SK-MEL-5 (cell line): ENCODE measurements around the gene KLHL17. TPM values are rescaled to one million over a fixed set of nuclear protein-coding genes. Genes with fewer than 3 reads are reported as not detected.
"Not testable (repeated sequence)": the region's sequence is repeated elsewhere in the genome, so short reads cannot be mapped to it uniquely, and the experiment has no call there.

Source experiments
- DNase-seq: peaks from one replicate; pipeline ENCODE4 v3.0.0-alpha.2; 2016; ENCODE audit warnings: low read depth, low spot score
- in situ Hi-C: cut with HindIII; loops from 2 replicates; pipeline ENCODE4 v1.10.0; 2016; ENCODE audit warnings: low sequenced_read_pairs, high pct_unique_total_duplicates, low pct_unique_long_range_greater_than_20kb
- total RNA-seq: library from RNA; depleted of rRNA; stranded (reverse); fragments of >200 nt; shearing (Covaris generic); gene quantifications from 2 replicates; pipeline ENCODE4 v1.2.3, GENCODE V29; 2014

The KLHL17 gene
- total RNA-seq, 1 experiment from 2014 or later, result 5.3 TPM

DNA sequence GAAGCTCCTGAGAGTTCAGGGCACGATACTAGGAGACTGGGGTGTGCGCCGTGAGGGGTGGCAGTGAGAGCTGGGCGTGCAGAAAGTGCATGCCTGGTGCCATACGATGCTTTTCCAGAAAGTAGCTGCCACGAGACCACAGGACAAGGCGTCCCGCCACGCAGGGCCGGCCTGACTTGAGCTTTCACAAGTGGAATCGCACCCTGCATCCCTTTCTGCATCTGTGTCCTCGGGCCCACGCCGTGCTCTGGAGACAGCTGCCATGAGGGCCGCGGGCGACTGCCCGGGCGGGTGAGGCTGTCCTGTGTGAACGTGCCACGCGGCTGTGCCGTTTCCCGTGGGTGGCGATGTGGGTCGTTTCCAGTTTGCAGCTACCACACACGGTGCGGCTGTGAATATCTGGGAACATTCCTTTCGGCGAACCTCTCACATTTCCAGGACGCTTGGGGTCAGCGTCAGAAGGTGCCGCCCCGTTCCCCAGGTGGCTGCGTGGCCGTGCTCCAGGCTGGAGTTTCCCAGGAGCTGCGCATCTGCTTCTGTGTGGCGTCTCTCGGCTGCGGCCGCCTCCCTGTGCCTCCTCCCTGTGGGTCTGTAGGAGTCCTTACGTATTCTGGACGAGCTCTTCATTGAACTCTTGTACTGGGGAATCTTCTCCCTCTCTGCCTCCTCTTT lies 22.5 kb downstream of the KLHL17 start:
- in situ Hi-C loops, result no loop called here

DNA sequence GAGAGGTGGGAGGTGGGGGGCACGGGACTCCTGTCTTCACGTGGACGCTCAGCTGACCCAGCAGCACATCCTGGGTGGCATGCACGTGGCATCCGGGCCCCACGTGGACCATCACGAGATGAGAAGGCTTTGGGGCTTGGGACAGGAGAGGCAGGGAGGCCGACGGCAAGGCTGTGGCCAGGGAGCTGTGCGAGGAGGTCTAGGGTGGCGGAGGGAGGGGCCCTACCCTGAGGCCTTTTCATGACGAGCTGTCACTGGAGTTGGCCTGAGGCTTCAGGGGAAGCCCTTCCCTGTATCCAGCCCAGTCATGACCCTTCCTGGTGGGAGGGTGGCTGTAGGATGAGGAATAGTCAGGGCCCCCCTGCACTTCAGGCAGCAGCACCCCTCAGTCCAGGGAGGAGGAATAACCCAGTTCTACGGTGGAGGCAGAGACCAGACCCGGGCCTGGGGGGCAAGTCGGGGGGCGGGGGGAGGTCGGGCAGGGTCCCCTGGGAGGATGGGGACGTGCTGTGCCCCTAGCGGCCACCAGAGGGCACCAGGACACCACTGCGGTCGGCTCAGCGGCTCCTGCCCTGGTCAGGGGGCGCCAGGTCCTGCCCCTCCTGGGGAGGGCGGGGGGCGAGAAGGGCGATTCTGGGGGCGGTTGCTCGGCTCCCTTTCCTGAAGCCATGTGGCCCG lies 23.6 kb downstream of the KLHL17 start:
- DNase-seq, result peak; percentile 36
- in situ Hi-C loops, result no loop called here

More for the DNA sequence above, 22.5 kb downstream of the KLHL17 start:
- DNase-seq, result no peak

DNA sequence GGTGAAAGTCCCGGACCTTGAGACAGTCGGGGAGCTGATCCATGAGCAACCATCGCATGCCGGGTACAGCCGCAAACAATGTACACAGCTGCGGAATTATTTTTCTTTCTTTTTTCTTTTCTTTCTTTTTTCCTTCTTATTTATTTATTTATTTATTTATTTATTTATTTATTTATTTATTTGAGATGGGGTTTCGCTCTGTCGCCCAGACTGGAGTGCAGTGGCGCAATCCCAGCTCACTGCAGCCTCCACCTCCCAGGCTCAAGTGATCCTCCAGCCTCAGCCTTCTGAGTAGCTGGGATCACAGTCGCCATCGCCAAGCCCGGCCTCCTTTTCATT lies 24.1 kb downstream of the KLHL17 start:
- in situ Hi-C loops, result no loop called here
- DNase-seq, result no peak

DNA sequence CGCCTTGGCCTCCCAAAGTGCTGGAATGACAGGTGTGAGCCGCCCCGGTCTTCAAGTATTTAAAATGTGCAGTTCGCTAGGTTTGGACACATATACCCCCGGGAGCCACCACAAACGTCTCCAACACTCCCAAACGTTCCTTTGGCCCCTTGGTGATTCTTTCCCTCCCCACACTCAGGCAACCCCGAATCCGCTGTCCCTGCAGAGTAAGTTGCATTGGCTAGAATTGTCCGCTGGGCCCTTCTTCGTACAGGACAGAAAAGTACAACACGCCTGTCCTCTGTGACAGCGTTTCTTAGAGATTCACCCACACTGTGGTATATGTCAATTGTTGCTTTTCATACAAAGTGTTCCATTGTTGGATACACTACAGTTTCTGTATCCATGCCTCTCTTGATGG lies 24.7 kb downstream of the KLHL17 start:
- no peak for DNase-seq
- in situ Hi-C loops, result no loop called here

DNA sequence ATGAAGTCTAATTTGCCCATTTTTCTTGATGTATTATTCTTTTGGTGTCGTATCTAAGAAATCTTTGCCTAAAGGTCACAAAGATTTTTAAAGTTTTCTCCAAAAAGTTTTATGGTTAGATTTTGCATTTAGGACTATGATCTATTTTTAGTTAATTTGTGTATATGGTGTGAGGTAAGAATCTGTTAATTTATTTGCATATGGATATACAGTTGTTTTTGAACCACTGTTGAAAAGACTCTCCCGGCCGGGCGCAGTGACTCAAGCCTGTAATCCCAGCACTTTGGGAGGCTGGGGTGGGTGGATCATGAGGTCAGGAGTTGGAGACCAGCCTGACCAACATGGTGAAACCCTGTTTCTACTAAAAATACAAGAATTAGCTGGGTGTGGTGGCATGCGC lies 27.7 kb downstream of the KLHL17 start:
- in situ Hi-C loops, result not testable (repeated sequence)

DNA sequence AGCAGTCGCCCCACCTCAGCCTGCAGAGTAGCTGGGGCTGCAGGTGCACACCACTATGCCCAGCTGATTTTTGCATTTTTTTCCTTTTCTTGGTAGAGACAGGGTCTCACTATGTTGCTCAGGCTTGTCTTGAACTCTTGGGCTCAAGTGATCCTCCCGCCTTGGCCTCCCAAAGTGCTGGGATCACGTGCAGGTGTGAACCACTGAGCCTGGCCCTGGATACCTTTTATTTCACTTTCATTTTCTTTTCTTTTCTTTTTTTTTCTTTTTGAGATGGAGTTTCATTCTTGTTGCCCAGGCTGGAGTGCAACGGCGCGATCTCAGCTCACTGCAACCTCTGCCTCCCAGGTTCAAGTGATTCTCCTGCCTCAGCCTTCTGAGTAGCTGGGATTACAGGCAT lies 30.9 kb downstream of the KLHL17 start:
- in situ Hi-C loops, DNase-seq: not testable (repeated sequence)

More for the DNA sequence above, 27.7 kb downstream of the KLHL17 start:
- DNase-seq, result not testable (repeated sequence)

DNA sequence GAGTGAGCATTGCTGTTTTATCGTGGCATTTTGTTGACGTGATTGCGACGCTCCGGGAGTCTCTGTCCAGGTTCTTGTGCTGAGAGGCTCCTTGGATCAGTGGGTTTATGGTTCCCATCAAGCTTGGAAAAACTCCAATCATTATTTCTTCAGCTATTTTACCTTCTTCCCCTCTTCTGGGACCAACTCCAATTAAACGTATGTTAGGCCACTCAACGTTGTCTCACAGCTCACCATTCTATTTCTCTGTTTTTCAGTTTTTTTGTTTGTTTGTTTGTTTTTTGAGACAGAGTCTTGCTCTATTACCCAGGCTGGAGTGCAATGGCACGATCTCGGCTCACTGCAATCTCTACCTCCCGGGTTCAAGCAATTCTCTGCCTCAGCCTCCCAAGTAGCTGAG lies 31.5 kb downstream of the KLHL17 start:
- DNase-seq, result no peak
- in situ Hi-C loops, result no loop called here

DNA sequence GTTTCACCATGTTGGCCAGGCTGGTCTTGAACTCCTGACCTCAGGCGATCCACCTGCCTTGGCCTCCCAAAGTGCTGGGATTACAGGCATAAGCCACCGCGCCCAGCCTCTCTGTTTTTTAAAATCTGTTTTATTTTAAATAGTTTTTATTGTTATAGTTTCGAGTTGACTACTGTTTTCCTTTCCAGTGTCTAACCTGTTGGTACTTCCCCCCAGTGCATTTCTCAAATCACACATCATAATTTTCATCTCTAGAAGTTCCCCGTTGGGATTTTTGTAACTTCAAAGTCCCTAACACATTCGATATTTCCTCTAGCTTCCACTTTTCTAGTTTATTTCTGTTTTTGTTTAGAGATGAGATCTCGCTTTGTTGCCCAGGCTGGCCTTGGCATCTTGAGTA lies 32.0 kb downstream of the KLHL17 start:
- in situ Hi-C loops, result no loop called here
- DNase-seq, result no peak

DNA sequence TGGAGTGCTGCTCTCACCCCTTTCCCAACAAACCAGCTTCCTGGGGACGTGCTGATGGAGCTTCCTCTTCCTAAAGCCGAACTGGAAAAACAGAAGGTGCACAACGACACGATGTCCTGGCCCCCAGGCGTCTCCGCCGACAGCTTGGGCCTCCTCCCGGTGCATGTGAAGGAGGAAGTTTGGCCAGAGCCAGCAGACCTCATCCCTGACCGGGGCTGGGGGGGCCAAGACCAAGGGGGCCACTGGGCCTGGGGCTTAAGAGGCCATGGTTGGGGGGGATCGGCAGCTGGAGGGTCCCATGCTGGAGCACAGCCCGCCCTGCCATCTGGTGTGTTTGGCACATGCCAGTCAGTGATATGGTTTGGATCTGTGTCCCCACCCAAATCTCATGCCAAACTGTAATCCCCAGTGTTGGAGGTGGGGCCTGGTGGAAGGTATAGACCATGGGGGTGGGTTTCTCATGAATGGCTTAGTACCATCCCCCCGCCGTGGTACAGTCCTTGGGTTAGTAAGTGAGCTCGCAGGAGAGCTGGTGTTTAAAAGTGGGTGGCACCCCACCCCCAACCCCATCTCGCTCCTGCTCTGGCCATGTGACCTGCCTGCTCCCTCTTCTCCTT lies 33.1 kb downstream of the KLHL17 start:
- DNase-seq, result no peak
- in situ Hi-C loops, result no loop called here

DNA sequence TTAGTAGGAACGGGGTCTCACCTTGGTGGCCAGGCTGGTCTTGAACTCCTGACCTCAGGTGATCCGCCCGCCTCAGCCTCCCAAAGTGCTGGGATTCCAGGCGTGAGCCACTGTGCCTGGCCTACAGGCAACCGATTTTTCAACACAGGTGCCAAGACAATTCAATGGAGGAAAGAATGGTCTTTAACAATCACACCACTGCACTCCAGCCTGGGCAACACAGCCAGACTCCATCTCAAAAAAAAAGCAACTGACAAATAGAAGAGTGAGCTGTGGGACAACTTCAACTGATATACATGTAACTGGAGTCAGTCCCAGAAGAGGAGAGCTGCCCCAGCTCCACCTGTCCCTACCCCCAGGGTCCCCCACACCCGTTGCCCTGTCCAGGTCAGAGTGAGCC lies 34.2 kb downstream of the KLHL17 start:
- in situ Hi-C loops, DNase-seq: not testable (repeated sequence)

DNA sequence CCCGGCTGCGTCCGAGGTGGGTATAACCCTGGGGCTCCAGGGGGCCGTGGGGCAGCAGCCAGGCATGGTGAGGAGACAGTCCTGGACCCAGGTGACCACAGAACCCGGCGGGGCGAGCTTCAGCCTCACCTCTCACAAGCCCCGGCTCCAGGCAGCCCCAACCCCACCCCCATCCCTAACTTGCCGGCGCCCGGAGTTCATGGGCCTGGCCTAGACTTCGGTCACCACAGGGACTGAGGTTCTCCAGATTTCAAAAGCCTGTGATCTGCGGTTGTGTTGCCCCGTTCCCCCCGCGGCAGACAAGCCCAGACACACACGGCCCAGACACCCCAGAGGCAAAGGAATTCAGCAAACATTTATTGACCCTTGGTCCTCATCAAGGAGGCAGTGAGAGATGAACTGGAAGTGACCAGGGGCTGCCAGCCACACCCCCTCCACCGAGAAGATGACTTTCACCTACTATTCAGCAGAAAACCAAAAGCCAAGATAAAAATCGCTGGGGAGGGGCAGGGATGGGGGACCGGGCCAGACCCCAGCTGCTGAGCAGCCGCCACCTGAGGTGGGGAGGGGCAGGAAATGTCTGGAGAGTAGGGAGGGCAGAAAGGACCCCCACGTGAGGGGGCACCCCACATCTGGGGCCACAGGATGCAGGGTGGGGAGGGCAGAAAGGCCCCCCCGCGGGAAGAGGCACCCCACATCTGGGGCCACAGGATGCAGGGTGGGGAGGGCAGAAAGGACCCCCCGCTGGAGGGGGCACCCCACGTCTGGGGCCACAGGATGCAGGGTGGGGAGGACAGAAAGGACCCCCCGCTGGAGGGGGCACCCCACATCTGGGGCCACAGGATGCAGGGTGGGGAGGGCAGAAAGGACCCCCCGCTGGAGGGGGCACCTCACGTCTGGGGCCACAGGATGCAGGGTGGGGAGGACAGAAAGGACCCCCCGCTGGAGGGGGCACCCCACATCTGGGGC lies 35.6 kb downstream of the KLHL17 start:
- DNase-seq, result no peak
- in situ Hi-C loops, result no loop called here

DNA sequence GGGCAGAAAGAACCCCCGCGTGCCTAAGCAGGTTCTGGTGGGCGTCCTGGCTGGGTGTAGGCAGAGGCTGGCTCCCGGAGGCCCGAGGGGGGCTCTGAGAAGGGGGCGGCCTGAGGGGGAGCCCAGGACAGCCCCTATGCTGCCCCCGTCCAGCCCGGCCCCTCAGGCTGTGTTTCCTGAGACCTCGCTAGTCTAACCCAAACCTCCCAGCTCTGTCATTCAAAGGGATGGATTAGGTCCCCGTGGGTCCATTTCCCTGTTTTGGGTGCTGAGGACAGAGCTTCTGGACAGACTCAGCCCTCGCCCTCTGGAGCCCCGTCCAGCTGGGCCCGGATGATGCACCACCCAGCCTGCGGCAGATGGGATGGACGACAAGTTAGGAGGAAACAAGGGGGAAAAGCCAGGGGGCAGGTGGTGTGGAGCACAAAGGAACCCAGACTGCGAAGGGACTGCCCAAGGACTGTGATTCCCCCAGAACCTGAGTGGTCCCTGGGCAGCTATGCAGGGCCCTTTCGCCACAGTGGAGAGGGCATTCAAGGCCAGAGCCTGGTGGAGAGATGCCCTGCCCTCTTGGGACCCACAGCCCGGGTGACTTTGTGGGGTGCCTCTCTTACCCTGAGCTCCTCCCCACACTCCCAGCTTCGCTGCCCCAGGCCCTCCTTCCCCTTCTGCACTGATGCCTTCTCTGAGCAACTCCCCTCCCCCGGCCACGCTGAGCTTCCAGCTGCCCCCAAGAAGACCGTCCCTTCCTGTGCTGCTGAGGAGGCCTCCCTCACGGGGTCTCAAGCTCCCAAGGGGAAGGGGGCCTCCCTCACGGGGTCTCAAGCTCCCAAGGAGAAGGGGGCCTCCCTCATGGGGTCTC lies 36.7 kb downstream of the KLHL17 start:
- in situ Hi-C loops, result no loop called here

DNA sequence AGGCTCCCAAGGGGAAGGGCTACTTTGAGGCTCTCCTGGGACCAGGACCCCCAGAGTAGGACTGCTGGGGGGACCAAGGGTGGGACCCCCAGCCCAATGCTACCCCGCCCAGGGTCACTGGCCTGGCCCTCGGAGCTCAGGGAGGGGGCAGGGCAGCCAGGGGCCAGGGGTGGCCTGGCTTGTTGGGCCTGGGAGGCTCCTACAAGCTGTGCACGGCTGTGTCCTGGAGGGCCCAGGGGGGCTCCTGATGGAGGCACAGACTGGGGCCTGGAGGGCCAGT lies 37.3 kb downstream of the KLHL17 start:
- in situ Hi-C loops, result no loop called here
- no peak for DNase-seq

More for the DNA sequence above, 36.7 kb downstream of the KLHL17 start:
- no peak for DNase-seq

DNA sequence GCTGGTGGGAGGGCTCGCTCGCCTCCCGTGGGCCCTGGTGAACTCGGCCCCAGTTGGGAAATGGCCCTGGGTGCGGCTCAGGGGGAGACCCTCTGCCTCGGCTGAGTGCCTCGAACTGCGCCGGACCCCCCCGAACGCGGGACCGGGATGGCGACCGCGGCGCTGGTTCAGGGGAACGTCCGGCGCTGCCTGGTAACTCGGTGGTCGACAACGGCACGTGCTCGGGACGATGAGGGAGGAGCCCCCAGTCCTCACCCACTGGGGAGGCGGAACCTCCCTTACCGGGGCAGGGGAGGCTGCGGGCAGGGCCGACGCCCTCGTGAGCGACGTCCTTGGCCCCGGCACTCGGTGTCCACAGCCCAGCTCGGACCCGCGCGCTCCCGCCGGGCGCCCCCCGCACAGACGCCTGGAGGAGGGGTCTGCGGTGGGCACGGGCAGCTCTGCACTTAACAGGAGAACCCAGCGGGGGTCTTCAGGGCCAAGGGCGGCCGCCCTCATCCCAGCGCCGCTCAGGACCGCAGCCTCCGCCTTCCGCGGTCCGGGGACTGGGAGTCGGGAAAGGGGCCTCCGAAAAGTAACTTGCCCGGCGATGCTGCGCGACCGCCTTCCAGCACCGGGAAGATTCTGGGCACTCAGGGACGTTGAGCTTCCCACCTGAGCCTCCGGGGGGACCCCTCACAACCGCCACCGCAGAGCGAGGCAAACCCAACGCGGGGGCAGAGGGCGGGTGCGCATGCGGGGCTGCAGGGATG lies 37.8 kb downstream of the KLHL17 start:
- no peak for DNase-seq

DNA sequence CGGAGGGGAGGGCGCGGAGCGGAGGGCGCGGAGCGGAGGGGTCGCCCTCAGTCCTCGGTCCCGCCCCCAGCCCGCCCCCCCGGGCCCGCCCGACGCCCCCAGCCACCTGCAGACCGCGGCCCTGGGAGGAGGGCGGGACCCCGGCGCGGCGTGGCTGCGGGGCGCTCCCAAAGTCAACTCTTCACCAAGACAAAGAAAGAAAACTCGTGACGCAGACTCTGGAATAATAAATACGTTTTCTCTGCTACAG lies 38.3 kb downstream of the KLHL17 start:
- DNase-seq, result no peak
- in situ Hi-C loops, result no loop called here

More for the DNA sequence above, 37.8 kb downstream of the KLHL17 start:
- in situ Hi-C loops, result no loop called here

DNA sequence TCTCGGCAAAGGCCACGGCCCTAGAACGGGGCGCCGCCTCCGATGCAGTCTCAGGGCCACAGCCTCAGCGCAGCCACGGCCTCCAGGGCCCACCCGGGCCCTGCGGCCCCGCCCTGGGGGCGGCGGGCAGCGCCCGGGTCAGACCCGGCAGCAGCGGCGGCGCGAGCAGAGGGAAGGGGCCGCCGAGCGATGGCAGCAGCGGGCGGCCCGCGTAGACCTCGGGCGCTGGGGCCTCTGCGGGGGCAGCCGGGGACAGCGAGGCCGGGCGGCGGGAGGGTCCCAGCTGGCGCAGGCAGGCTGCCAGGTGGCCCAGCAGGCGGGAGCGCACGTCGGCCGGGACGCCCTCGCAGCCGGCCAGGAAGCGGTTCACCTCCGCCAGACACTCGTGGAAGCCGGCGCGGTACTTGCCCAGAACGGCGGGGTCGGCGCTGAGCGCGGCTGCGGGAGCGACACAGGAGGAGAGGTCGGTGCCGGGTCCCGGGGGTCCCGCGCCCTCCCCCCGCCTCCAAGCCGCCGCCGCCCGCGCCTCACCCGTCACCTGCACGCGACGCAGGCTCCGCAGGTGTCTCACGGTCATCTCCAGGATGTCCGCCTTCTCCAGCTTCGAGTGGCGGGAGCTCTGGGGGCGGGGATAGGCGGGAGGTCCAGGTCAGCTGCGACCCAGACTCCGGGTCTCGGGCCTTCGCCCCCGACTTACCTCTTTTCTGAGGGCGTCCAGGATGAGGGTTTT lies 38.8 kb downstream of the KLHL17 start:
- in situ Hi-C loops, result no loop called here
- no peak for DNase-seq
